Measurements from ENCODE around the gene CAMKMT.
A peak's percentile ranks its signal among the peaks of the same experiment; 100 is the strongest.

The CAMKMT gene

DNA sequence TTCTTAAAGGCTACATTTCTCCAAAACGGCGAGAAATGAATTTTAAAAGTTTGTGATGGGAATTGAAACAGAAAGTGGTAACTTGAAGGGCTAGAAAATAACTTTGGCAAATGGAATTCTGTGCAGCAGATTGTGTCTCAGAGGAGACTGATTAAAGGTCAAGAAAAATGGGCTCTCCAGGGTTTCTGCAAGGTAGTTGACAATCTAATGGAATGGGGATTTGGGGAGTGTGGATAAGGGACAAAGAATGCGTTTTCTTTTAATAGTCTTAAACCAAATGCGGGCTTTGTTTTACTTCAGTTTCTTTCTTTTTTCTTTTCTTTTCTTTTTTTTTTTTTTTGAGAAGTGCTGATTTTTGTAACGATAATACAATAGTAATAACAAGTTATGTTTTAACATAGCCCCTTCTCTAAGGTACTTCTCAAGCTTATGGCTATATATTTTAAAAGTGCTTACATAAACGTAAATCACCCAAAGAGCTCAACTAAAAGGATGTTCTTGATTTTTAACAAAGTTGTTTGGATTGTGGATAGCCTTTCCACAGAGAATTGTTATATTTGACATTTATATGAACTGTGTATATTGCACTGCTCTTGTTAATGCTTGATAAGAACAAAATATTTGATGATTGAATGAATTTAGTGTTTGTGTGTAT is 36.6 kb downstream of the CAMKMT start:
- Histone ChIP-seq H3K4me3 (ENCODE audit: severe bottlenecking) (no peak overlapping the region), H3K36me3 (ENCODE audit: low read depth) (no peaks in the 10 kb centered on the region; the same call in 1 of the 2 replicates), H3K4me1 (ENCODE audit: insufficient read depth, poor library complexity, severe bottlenecking) (no peaks in the 10 kb centered on the region), H3K9me3 (ENCODE audit: severe bottlenecking) (no peaks in the 10 kb centered on the region), H3K27ac (ENCODE audit: poor library complexity, severe bottlenecking) (no peak overlapping the region), H3K27me3 (ENCODE audit: insufficient read depth, poor library complexity, severe bottlenecking) (no peaks in the 10 kb centered on the region)
- DNase-seq (ENCODE audit: low spot score) (no peak), ATAC-seq (ENCODE audit: low read depth) (no peak)
- no peak for TF ChIP-seq CTCF (IDR thresholded peaks at IDR 0.05; ENCODE audit: poor library complexity, severe bottlenecking)

DNA sequence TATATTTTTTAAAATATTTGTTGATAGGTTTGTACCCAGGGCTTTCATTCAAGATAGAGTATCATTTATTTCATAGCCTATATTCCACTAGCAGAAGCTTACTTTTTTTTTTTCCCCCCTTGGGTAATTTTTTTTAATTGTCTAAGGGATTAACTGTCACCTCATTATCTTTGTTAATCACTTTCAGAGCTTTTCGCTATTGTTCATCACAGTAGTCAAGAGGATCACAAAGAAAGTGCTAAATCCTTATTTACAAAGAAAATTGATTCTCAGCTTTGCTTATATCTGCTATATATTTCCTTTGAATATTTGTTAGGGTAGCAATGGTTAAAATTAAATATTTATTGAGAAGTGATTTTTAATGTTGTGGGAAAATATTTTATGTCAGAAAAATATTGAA is 59.0 kb downstream of the CAMKMT start:
- H3K4me1 ChIP-seq (ENCODE audit: insufficient read depth, poor library complexity, severe bottlenecking): no peaks in the 10 kb centered on the region
- H3K36me3 ChIP-seq (ENCODE audit: low read depth): peaks cover 2% of the 10 kb centered on the region; the same call in 1 of the 2 replicates
- ATAC-seq (ENCODE audit: low read depth) (no peak), DNase-seq (ENCODE audit: low spot score) (no peak)
- H3K4me3 ChIP-seq (ENCODE audit: severe bottlenecking): no peak overlapping the region
- H3K9me3 ChIP-seq (ENCODE audit: severe bottlenecking): no peaks in the 10 kb centered on the region
- TF ChIP-seq CTCF (IDR thresholded peaks at IDR 0.05; ENCODE audit: poor library complexity, severe bottlenecking): no peak
- no peak overlapping the region for H3K27ac ChIP-seq (ENCODE audit: poor library complexity, severe bottlenecking)
- H3K27me3 ChIP-seq (ENCODE audit: insufficient read depth, poor library complexity, severe bottlenecking): peaks cover 2% of the 10 kb centered on the region

- Histone ChIP-seq H3K4me1 (ENCODE audit: insufficient read depth, poor library complexity, severe bottlenecking) (no peaks in the 10 kb centered on the region), H3K4me3 (ENCODE audit: severe bottlenecking) (no peak overlapping the region), H3K27me3 (ENCODE audit: insufficient read depth, poor library complexity, severe bottlenecking) (peaks cover 2% of the 10 kb centered on the region), H3K27ac (ENCODE audit: poor library complexity, severe bottlenecking) (no peak overlapping the region), H3K9me3 (ENCODE audit: severe bottlenecking) (no peaks in the 10 kb centered on the region), H3K36me3 (ENCODE audit: low read depth) (no peaks in the 10 kb centered on the region)
- TF ChIP-seq CTCF (IDR thresholded peaks at IDR 0.05; ENCODE audit: poor library complexity, severe bottlenecking): no peak
- DNase-seq (ENCODE audit: low spot score) (no peak), ATAC-seq (ENCODE audit: low read depth) (no peak)
Measured at GRCh38 chr2:44424211-44424610, 62.5 kb downstream of the CAMKMT start.

- DNase-seq (ENCODE audit: low spot score): no peak
- TF ChIP-seq CTCF (IDR thresholded peaks at IDR 0.05; ENCODE audit: poor library complexity, severe bottlenecking): no peak
- 0 out of 3 replicates have a peak, but pooled peaks have one; percentile 23 for ATAC-seq (ENCODE audit: low read depth)
- H3K9me3 ChIP-seq (ENCODE audit: severe bottlenecking): no peaks in the 10 kb centered on the region
- no peaks in the 10 kb centered on the region for H3K27me3 ChIP-seq (ENCODE audit: insufficient read depth, poor library complexity, severe bottlenecking)
- peaks cover 4% of the 10 kb centered on the region; the same call in 1 of the 2 replicates for H3K36me3 ChIP-seq (ENCODE audit: low read depth)
- H3K27ac ChIP-seq (ENCODE audit: poor library complexity, severe bottlenecking): no peak overlapping the region
- H3K4me3 ChIP-seq (ENCODE audit: severe bottlenecking): no peak overlapping the region
- H3K4me1 ChIP-seq (ENCODE audit: insufficient read depth, poor library complexity, severe bottlenecking): no peaks in the 10 kb centered on the region
Measured at GRCh38 chr2:44429034-44429433, 67.3 kb downstream of the CAMKMT start.

- TF ChIP-seq CTCF (IDR thresholded peaks at IDR 0.05; ENCODE audit: poor library complexity, severe bottlenecking): no peak
- H3K4me1 ChIP-seq (ENCODE audit: insufficient read depth, poor library complexity, severe bottlenecking): no peaks in the 10 kb centered on the region
- H3K9me3 ChIP-seq (ENCODE audit: severe bottlenecking): no peaks in the 10 kb centered on the region
- ATAC-seq (ENCODE audit: low read depth): no peak
- H3K36me3 ChIP-seq (ENCODE audit: low read depth): peaks cover 4% of the 10 kb centered on the region; the same call in 1 of the 2 replicates
- H3K4me3 ChIP-seq (ENCODE audit: severe bottlenecking): no peak overlapping the region
- DNase-seq (ENCODE audit: low spot score): no peak
- no peaks in the 10 kb centered on the region for H3K27me3 ChIP-seq (ENCODE audit: insufficient read depth, poor library complexity, severe bottlenecking)
- H3K27ac ChIP-seq (ENCODE audit: poor library complexity, severe bottlenecking): no peak overlapping the region
Measured at GRCh38 chr2:44430342-44430741, 68.6 kb downstream of the CAMKMT start.

Measured in RWPE2 (cell line).